NT2/D1 (cell line): ENCODE data around the gene CIAO1.

ENCODE experiments used
- SUZ12 ChIP-seq: IDR thresholded peaks from 2 replicates; pipeline ENCODE4 v1.6.1; 2011; ENCODE audit not compliant: insufficient read length, insufficient read depth; ENCODE audit errors: extremely low read depth
- YY1 ChIP-seq: IDR thresholded peaks from 2 replicates; pipeline ENCODE4 v1.6.1; 2011; ENCODE audit not compliant: insufficient read length, insufficient read depth
- ZNF274 ChIP-seq: IDR thresholded peaks from 2 replicates; pipeline ENCODE4 v1.6.1; 2011; ENCODE audit warnings: mild to moderate bottlenecking, low read depth, low read length

- TF ChIP-seq ZNF274 (no peak), SUZ12 (no peak), YY1 (no peak)
These were observed 39.3 kb downstream of the CIAO1 start, which contains the start of gene SNRNP200 for GRCh38 chr2:96305091-96305978.
